GM13976 (cell line): ENCODE measurements around the gene TNFRSF1A.
A peak's percentile ranks its signal among the peaks of the same experiment; 100 is the strongest.

ENCODE experiments used
- DNase-seq: peaks from one replicate; pipeline ENCODE4 v3.0.0; 2012; ENCODE audit warnings: low spot score
- in situ Hi-C: fragments of 300-500 bp; cut with MboI; formaldehyde crosslinking; loops from one replicate; pipeline ENCODE4 v1.12.0; 2022; ENCODE audit warnings: low sequenced_read_pairs, mixed read lengths, inconsistent platforms; ENCODE audit not compliant: unreplicated experiment
- TF ChIP-seq, protein P1 (sequence below): IDR thresholded peaks from 2 replicates; pipeline ENCODE4 v1.5.1; 2012; ENCODE audit warnings: borderline replicate concordance, mild to moderate bottlenecking; ENCODE audit not compliant: insufficient read depth; ENCODE audit errors: extremely low read depth, missing control alignments, control extremely low read depth

TNFRSF1A gene

DNA sequence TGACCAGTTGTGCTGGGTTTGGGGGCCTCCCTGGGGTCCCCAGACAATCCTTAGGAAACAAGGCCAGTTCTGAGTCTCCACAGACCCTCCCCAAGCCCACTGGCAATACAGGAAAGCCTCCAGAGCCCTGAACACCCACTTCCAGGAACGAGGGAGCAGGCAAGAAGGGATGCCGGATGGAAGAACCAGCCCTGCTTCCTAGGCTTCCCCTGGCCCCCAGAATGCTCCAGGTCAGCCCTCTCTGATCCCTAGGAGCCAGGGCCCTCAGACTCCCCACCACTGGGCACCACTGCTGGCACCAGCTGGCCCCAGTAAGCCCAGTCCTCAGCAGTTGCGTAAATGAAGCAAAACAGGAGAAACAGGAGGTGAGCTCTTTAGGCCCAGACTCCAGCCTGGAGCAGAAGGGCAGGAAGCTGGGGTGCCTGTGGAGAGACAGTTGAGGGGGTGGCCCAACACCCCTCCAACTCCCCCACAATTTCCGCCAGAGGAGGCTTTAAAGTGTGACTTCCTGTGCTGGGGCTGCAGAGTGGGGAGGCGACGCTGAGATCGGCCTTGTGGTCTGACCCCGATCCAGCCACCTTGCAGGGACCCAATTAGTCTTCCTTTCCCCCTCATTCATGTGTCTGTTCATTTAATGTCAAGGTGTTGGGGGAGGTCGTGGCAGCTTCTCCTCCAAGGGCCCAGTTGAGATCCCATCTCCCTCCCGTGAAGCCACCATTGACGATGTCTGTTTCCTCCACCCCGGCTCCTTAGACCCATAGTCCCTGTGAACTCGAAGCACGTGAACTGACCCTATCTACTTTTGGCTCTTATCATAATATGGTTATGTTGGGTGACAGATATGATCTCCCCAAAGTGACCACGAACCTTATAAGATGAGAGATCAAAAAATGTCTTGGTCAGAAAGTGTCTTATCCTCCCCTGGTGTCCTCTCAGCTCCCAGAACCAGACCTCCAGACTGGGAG, 4.7 kb downstream of the TNFRSF1A start:
- no peak for DNase-seq
- in situ Hi-C loops = no loop called here
- TF ChIP-seq, protein P1, sequence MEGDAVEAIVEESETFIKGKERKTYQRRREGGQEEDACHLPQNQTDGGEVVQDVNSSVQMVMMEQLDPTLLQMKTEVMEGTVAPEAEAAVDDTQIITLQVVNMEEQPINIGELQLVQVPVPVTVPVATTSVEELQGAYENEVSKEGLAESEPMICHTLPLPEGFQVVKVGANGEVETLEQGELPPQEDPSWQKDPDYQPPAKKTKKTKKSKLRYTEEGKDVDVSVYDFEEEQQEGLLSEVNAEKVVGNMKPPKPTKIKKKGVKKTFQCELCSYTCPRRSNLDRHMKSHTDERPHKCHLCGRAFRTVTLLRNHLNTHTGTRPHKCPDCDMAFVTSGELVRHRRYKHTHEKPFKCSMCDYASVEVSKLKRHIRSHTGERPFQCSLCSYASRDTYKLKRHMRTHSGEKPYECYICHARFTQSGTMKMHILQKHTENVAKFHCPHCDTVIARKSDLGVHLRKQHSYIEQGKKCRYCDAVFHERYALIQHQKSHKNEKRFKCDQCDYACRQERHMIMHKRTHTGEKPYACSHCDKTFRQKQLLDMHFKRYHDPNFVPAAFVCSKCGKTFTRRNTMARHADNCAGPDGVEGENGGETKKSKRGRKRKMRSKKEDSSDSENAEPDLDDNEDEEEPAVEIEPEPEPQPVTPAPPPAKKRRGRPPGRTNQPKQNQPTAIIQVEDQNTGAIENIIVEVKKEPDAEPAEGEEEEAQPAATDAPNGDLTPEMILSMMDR = no peak

- TF ChIP-seq, protein P1 = no peak
- DNase-seq = peak; percentile 63
- in situ Hi-C loops = no loop called here
Observed at GRCh38 chr12:6336079-6336888, 5.6 kb downstream of the TNFRSF1A start.

- in situ Hi-C loops = no loop called here
- DNase-seq = peak; percentile 92
- TF ChIP-seq, protein P1 = peak; percentile 69
Observed at GRCh38 chr12:6335451-6336078, 6.3 kb downstream of the TNFRSF1A start.

- in situ Hi-C loops = no loop called here
- DNase-seq = no peak
- TF ChIP-seq, protein P1 = no peak
Observed at GRCh38 chr12:6334940-6335450, 6.9 kb downstream of the TNFRSF1A start.

DNA sequence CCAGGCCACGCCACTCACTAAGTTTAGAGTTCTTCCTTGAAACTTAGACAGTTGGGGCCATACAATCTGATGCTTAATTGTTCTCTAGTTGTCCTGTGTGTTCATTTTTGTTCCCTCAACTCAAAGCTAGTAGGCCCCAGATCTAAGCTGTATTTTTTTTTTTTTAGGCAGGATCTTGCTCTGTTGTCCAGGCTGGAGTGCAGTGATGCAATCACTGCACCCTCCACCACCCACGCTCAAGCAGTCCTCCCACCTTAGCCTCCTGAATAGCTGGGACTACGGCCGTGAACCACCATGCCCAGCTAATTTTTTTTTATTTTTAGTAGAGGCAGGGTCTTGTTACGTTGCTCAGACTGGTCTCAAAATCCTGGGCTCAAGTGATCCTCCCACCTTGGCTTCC, 7.5 kb downstream of the TNFRSF1A start:
- no peak for DNase-seq
- in situ Hi-C loops = no loop called here
- TF ChIP-seq, protein P1 = no peak

- DNase-seq = no peak
- TF ChIP-seq, protein P1 = no peak
- in situ Hi-C loops = no loop called here
Observed at GRCh38 chr12:6333566-6333965, 8.3 kb downstream of the TNFRSF1A start.
